Measurements from ENCODE around the gene LARP6.
"Not testable (repeated sequence)": the region's sequence is repeated elsewhere in the genome, so short reads cannot be mapped to it uniquely, and the experiment has no call there.

The LARP6 gene

GRCh38 chr15:70869346-70869745 lies 15.4 kb upstream of the LARP6 start:
- ATAC-seq (ENCODE audit: low read depth) (no peak), DNase-seq (ENCODE audit: low spot score in 2 of 2) (no peak)
- H3K36me3 Mint-ChIP-seq, result no peaks in the 10 kb centered on the region
- no peak overlapping the region for H3K4me3 Mint-ChIP-seq
- H3K27ac Mint-ChIP-seq, result no peak overlapping the region
- no peaks in the 10 kb centered on the region for H3K4me1 Mint-ChIP-seq
- H3K27me3 Mint-ChIP-seq, result peaks cover 18% of the 10 kb centered on the region
- no peaks in the 10 kb centered on the region for H3K9me3 Mint-ChIP-seq

GRCh38 chr15:70867911-70868467 lies 14.0 kb upstream of the LARP6 start:
- Mint-ChIP-seq H3K36me3 (no peaks in the 10 kb centered on the region), H3K27me3 (peaks cover 9% of the 10 kb centered on the region), H3K9me3 (no peaks in the 10 kb centered on the region), H3K4me1 (no peaks in the 10 kb centered on the region), H3K27ac (no peak overlapping the region), H3K4me3 (no peak overlapping the region)
- no peak for ATAC-seq (ENCODE audit: low read depth)
- DNase-seq (ENCODE audit: low spot score in 2 of 2), result no peak

GRCh38 chr15:70866982-70867641 lies 13.2 kb upstream of the LARP6 start:
- Mint-ChIP-seq H3K27me3 (peaks cover 6% of the 10 kb centered on the region), H3K4me3 (no peak overlapping the region), H3K9me3 (no peaks in the 10 kb centered on the region), H3K4me1 (no peaks in the 10 kb centered on the region), H3K27ac (no peak overlapping the region), H3K36me3 (no peaks in the 10 kb centered on the region)
- ATAC-seq (ENCODE audit: low read depth), result no peak
- no peak for DNase-seq (ENCODE audit: low spot score in 2 of 2)

DNA sequence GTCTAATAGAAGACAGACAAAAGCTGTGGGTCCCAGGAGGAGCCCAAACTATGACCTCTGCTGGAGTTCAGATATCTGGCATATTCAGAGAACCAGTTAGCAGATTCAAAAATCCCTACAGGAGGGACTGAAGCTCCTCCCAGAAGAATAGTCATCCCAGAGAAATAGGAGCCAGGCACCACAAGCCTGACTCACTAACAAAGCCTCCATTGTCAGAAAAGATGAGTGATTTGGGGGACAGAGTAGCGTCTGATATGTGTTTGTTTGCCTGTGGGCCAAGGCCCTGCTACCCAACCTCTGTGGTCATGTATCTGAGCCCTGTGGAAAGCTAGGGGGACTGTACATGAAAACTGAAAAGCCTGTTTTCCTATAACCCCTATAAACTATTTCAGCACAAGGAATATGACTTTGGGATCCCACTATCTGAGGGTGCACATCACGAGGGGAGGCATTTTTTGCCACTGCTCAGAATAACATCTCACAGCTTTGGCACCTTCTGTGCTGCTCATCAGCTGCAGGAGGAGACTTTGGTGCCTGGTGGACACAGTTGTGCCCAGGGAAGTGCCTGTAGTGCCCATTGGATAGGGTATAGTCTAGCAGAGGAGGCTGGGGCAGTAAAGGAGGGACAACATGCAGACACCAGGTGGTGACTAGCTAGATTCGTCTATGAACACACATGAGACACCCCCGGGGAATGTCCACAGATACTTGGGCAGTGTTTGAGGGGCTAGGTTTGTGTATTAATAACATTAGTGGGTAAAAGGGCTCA lies 9.7 kb upstream of the LARP6 start:
- no peaks in the 10 kb centered on the region for H3K9me3 Mint-ChIP-seq
- no peak overlapping the region for H3K27ac Mint-ChIP-seq
- H3K4me1 Mint-ChIP-seq, result no peaks in the 10 kb centered on the region
- peaks cover 10% of the 10 kb centered on the region for H3K27me3 Mint-ChIP-seq
- no peak overlapping the region for H3K4me3 Mint-ChIP-seq
- H3K36me3 Mint-ChIP-seq, result no peaks in the 10 kb centered on the region
- ATAC-seq (ENCODE audit: low read depth) (no peak), DNase-seq (ENCODE audit: low spot score in 2 of 2) (no peak)

- H3K4me3 Mint-ChIP-seq, result no peak overlapping the region
- peaks cover 10% of the 10 kb centered on the region for H3K27me3 Mint-ChIP-seq
- no peaks in the 10 kb centered on the region for H3K4me1 Mint-ChIP-seq
- H3K27ac Mint-ChIP-seq, result no peak overlapping the region
- H3K36me3 Mint-ChIP-seq, result no peaks in the 10 kb centered on the region
- no peaks in the 10 kb centered on the region for H3K9me3 Mint-ChIP-seq
- ATAC-seq (ENCODE audit: low read depth) (no peak), DNase-seq (ENCODE audit: low spot score in 2 of 2) (no peak)
Measured at GRCh38 chr15:70859998-70860397, 6.0 kb upstream of the LARP6 start.

- H3K9me3 Mint-ChIP-seq, result no peaks in the 10 kb centered on the region
- H3K27ac Mint-ChIP-seq, result no peak overlapping the region
- H3K4me3 Mint-ChIP-seq, result no peak overlapping the region
- H3K27me3 Mint-ChIP-seq, result peaks cover 12% of the 10 kb centered on the region
- no peaks in the 10 kb centered on the region for H3K36me3 Mint-ChIP-seq
- H3K4me1 Mint-ChIP-seq, result peaks cover 2% of the 10 kb centered on the region
- DNase-seq (ENCODE audit: low spot score in 2 of 2) (no peak), ATAC-seq (ENCODE audit: low read depth) (no peak)
Measured at GRCh38 chr15:70859322-70859908, 5.5 kb upstream of the LARP6 start.

- not testable (repeated sequence) for ATAC-seq (ENCODE audit: low read depth)
Measured at GRCh38 chr15:70858614-70859321, 4.8 kb upstream of the LARP6 start.

GRCh38 chr15:70857562-70858285 lies 3.8 kb upstream of the LARP6 start:
- H3K27ac Mint-ChIP-seq, result no peak overlapping the region
- peaks cover 19% of the 10 kb centered on the region for H3K27me3 Mint-ChIP-seq
- H3K4me1 Mint-ChIP-seq, result peaks cover 4% of the 10 kb centered on the region
- no peaks in the 10 kb centered on the region for H3K36me3 Mint-ChIP-seq
- no peak overlapping the region for H3K4me3 Mint-ChIP-seq
- no peaks in the 10 kb centered on the region for H3K9me3 Mint-ChIP-seq
- ATAC-seq (ENCODE audit: low read depth) (no peak), DNase-seq (ENCODE audit: low spot score in 2 of 2) (no peak)

More at GRCh38 chr15:70858614-70859321, 4.8 kb upstream of the LARP6 start:
- H3K27ac Mint-ChIP-seq; H3K36me3 Mint-ChIP-seq; H3K4me1 Mint-ChIP-seq; H3K9me3 Mint-ChIP-seq; H3K4me3 Mint-ChIP-seq; DNase-seq (ENCODE audit: low spot score in 2 of 2): not testable (repeated sequence)
- H3K27me3 Mint-ChIP-seq, result peaks cover 14% of the 10 kb centered on the region

- no peaks in the 10 kb centered on the region for H3K9me3 Mint-ChIP-seq
- ATAC-seq (ENCODE audit: low read depth), result no peak
- no peak for DNase-seq (ENCODE audit: low spot score in 2 of 2)
- H3K27ac Mint-ChIP-seq, result no peak overlapping the region
- peaks cover 4% of the 10 kb centered on the region for H3K4me1 Mint-ChIP-seq
- no peak overlapping the region for H3K4me3 Mint-ChIP-seq
- H3K36me3 Mint-ChIP-seq, result no peaks in the 10 kb centered on the region
- H3K27me3 Mint-ChIP-seq, result peaks cover 23% of the 10 kb centered on the region
Measured at GRCh38 chr15:70856884-70857561, 3.1 kb upstream of the LARP6 start.

DNA sequence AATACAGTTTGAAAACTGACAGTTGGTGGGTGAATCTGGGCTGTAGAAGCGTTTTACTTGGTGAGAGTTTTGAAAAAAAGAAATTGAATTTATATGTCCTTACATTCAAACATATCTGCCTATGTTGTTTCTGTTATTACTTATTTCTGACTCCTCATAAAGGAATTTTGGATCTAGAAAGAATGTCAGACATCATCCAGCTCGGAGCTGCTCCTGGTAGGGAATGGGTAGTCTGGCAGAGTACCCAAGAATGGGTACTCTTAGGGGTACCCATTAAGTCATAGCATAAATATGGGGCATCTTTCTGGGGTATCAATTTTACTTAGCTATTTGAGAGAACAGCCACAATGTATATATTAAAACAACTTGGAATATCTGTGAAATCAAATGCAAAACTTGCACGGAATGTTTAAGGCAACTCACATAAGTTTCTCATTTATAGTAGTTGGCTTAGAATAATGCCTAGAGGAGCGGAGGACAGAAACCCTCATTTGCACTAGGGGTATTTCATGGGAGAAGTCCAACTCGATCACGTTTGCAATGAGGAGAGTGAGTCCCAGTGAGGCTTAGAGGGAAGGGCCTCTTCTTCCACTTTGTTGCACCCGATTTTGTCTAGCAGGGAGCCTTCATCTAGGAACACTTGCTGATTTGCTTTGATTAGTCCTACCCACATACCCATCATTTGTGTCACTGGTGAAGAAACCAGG lies 2.4 kb upstream of the LARP6 start:
- no peaks in the 10 kb centered on the region for H3K36me3 Mint-ChIP-seq
- H3K4me3 Mint-ChIP-seq, result no peak overlapping the region
- DNase-seq (ENCODE audit: low spot score in 2 of 2) (no peak), ATAC-seq (ENCODE audit: low read depth) (no peak)
- peaks cover 4% of the 10 kb centered on the region for H3K4me1 Mint-ChIP-seq
- peaks cover 30% of the 10 kb centered on the region for H3K27me3 Mint-ChIP-seq
- no peaks in the 10 kb centered on the region for H3K9me3 Mint-ChIP-seq
- H3K27ac Mint-ChIP-seq, result no peak overlapping the region

- H3K27ac Mint-ChIP-seq, result no peak overlapping the region
- no peak overlapping the region for H3K4me3 Mint-ChIP-seq
- peaks cover 30% of the 10 kb centered on the region for H3K27me3 Mint-ChIP-seq
- peaks cover 4% of the 10 kb centered on the region for H3K4me1 Mint-ChIP-seq
- ATAC-seq (ENCODE audit: low read depth), result peak; percentile 37
- DNase-seq (ENCODE audit: low spot score in 2 of 2), result no peak
- H3K36me3 Mint-ChIP-seq, result no peaks in the 10 kb centered on the region
- H3K9me3 Mint-ChIP-seq, result no peaks in the 10 kb centered on the region
Measured at GRCh38 chr15:70855764-70856163, 1.8 kb upstream of the LARP6 start.

- Mint-ChIP-seq H3K4me3 (peak overlapping the region; percentile 87), H3K4me1 (peaks cover 4% of the 10 kb centered on the region), H3K27me3 (peaks cover 34% of the 10 kb centered on the region), H3K36me3 (no peaks in the 10 kb centered on the region), H3K9me3 (no peaks in the 10 kb centered on the region), H3K27ac (no peak overlapping the region)
- ATAC-seq (ENCODE audit: low read depth), result no peak
- DNase-seq (ENCODE audit: low spot score in 2 of 2), result no peak
Measured at GRCh38 chr15:70854666-70854976, 664 bp upstream of the LARP6 start.
